Nephron progenitor cell (in vitro differentiated cells): ENCODE results near the gene KCNMB2.

Experiments
- DNase-seq: peaks from one replicate; pipeline ENCODE4 v3.0.0; 2021
- H3K27ac Mint-ChIP-seq: 2 replicates; pipeline ENCODE4 v1.8.0; 2021; ENCODE audit warnings: mild to moderate bottlenecking, moderate library complexity, mixed read lengths
- H3K27me3 Mint-ChIP-seq: 2 replicates; pipeline ENCODE4 v1.8.0; 2021; ENCODE audit warnings: mild to moderate bottlenecking, low read depth, mixed read lengths; ENCODE audit not compliant: poor library complexity
- H3K36me3 Mint-ChIP-seq: 2 replicates; pipeline ENCODE4 v1.8.0; 2021; ENCODE audit warnings: low read depth, mixed read lengths
- H3K4me1 Mint-ChIP-seq: 2 replicates; pipeline ENCODE4 v1.8.0; 2021; ENCODE audit warnings: mixed read lengths
- H3K4me3 Mint-ChIP-seq: 2 replicates; pipeline ENCODE4 v1.8.0; 2021; ENCODE audit warnings: mild to moderate bottlenecking, moderate library complexity, mixed read lengths
- H3K9me3 Mint-ChIP-seq: 2 replicates; pipeline ENCODE4 v1.8.0; 2021; ENCODE audit warnings: mild to moderate bottlenecking, moderate library complexity, mixed read lengths
- TF ChIP-seq, protein P1 (sequence below): fragments of 200-600 bp; sonication (generic); IDR thresholded peaks from 2 replicates; pipeline ENCODE4 v1.5.0; 2021; ENCODE audit warnings: antibody characterized with exemption

Gene KCNMB2

DNA sequence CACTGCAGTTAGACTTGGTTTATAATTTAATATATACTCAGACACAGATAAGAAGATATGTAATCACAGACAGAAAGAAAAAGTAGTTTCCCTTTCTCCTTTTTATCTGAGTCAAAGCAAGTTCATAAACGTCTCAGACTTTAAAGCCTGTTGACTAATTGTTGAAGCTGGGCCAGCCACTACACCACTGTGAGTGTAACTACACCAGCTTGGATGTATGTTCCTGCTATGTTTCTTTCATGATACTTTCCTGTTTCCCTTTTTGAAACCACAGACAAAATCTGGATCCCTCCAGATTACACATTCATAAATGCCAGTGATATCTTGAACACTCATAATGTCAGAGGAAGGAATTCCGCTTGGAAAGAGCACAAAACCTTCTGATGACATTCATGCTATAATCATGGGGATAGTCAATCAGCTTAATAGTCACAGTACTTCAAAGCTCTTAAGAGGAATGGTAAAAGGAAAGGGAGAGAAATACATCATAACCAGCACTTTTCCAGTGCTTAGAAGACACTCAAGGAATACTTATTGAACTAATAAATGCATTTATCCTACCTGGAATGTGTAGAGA is 32.0 kb downstream of the KCNMB2 start:
- TF ChIP-seq, protein P1, sequence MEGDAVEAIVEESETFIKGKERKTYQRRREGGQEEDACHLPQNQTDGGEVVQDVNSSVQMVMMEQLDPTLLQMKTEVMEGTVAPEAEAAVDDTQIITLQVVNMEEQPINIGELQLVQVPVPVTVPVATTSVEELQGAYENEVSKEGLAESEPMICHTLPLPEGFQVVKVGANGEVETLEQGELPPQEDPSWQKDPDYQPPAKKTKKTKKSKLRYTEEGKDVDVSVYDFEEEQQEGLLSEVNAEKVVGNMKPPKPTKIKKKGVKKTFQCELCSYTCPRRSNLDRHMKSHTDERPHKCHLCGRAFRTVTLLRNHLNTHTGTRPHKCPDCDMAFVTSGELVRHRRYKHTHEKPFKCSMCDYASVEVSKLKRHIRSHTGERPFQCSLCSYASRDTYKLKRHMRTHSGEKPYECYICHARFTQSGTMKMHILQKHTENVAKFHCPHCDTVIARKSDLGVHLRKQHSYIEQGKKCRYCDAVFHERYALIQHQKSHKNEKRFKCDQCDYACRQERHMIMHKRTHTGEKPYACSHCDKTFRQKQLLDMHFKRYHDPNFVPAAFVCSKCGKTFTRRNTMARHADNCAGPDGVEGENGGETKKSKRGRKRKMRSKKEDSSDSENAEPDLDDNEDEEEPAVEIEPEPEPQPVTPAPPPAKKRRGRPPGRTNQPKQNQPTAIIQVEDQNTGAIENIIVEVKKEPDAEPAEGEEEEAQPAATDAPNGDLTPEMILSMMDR = no peak
- Mint-ChIP-seq H3K36me3 (no peaks in the 10 kb centered on the region), H3K4me1 (no peaks in the 10 kb centered on the region), H3K9me3 (no peaks in the 10 kb centered on the region), H3K27me3 (no peaks in the 10 kb centered on the region), H3K4me3 (no peak overlapping the region), H3K27ac (no peak overlapping the region)
- no peak for DNase-seq

DNA sequence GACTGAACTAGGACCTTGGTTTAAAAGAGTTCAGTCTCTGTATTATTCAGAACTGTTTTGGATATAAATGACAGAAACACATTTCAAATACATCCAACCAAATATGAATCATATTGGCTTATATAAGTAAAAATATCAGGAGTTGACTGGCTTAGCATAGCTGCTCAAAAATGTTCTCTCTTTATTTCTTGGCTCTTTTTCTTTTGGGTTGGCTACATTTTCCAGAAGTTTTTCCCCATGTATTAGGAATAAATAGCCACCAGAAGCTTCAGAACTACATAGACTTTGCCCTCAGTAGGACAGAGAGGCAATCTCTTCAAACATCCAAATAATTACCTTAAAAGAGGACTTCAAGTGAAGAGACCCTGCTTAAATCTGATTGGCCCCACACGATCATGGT is 32.7 kb downstream of the KCNMB2 start:
- H3K9me3 Mint-ChIP-seq = no peaks in the 10 kb centered on the region
- no peaks in the 10 kb centered on the region for H3K36me3 Mint-ChIP-seq
- no peaks in the 10 kb centered on the region for H3K4me1 Mint-ChIP-seq
- H3K4me3 Mint-ChIP-seq = no peak overlapping the region
- no peak overlapping the region for H3K27ac Mint-ChIP-seq
- TF ChIP-seq, protein P1 = no peak
- DNase-seq = no peak
- no peaks in the 10 kb centered on the region for H3K27me3 Mint-ChIP-seq

DNA sequence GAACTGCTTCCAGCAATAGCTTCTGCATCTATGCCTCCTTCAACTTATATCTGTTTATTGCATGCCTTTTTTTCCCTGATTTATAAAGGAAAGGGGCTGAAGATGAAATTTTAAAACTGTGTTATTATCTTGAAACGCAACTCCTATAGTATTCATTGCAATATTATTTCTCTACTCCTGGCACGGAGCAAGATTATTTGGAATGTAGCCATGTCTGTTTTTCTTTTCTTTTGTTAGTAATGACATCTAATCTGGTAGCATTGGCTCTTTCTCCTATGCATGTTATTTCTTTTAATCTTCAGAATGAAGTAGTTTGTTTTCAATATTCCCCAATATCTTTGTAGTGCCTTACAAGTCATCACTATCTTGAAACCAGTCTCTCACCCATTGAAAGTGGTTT is 33.6 kb downstream of the KCNMB2 start:
- no peaks in the 10 kb centered on the region for H3K36me3 Mint-ChIP-seq

DNA sequence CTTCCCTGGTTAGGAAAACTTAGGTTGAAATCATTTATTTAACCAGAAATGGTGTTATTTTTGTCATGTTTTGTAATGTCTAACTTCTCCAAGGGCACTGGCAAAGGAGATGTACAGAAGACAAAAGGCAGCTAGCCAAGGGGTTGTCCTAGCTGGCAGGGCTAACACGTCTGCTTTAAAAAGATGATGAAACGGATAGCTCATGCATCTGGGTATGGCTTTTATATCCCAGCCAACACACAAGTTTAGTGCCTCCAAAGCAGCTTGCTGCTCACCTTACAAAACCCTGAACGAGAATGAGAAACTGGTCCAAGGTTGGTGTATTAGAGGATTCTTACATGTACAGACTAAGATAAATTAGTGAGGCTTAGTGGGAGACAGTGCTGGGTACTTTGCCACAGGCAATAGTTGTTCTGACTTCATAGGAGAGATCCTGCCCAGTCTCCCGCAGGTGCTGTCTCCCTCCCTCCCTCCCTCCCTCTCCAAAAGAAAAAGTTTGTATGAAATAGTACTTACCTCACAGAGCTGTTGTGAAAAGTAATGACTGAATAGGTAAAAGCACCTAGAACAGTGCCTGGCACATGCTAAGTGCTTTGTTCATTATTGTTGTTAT is 47.8 kb downstream of the KCNMB2 start:
- peaks cover 26% of the 10 kb centered on the region for H3K9me3 Mint-ChIP-seq
- no peak for DNase-seq
- H3K27me3 Mint-ChIP-seq = no peaks in the 10 kb centered on the region
- H3K4me1 Mint-ChIP-seq = peaks cover 5% of the 10 kb centered on the region
- H3K27ac Mint-ChIP-seq = no peak overlapping the region
- H3K4me3 Mint-ChIP-seq = no peak overlapping the region
- TF ChIP-seq, protein P1 = no peak
- no peaks in the 10 kb centered on the region for H3K36me3 Mint-ChIP-seq

More for the DNA sequence above, 33.6 kb downstream of the KCNMB2 start:
- Mint-ChIP-seq H3K4me3 (no peak overlapping the region), H3K27ac (peak overlapping the region; percentile 5), H3K27me3 (no peaks in the 10 kb centered on the region), H3K9me3 (no peaks in the 10 kb centered on the region), H3K4me1 (peaks cover 5% of the 10 kb centered on the region)
- DNase-seq = no peak
- TF ChIP-seq, protein P1 = no peak

DNA sequence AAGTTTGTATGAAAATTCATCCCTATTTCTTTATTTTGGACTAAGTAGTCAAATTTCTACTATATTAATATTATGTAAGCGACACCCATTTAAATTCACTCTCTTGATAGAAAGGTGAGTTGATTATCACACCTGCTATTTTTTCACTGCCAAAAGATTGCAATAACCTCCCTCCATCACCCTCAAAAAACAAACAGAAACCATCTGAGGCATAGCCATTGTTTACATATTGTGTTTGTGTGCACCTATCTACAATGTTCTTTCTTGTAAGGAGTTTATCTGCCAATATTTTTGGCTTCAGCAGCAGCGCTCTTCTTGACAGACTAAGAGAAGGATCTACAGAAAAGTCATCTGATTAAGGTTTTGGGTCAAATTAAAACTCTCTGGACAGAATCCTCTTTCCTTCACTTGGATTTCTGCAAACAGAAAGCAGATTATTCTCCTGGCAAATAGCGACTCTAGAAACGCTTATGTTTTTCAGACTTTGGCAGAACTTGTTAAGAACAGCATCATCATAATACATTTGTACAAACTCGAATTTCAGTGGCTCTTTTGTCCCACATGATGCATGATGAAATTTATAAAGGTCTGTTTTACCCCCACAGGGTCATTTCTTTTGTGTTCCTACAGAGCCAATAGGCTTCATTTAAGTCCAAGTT is 48.6 kb downstream of the KCNMB2 start:
- TF ChIP-seq, protein P1 = no peak
- H3K36me3 Mint-ChIP-seq = no peaks in the 10 kb centered on the region
- DNase-seq = no peak
- no peaks in the 10 kb centered on the region for H3K27me3 Mint-ChIP-seq
- peaks cover 5% of the 10 kb centered on the region for H3K4me1 Mint-ChIP-seq
- H3K9me3 Mint-ChIP-seq = peaks cover 19% of the 10 kb centered on the region
- no peak overlapping the region for H3K4me3 Mint-ChIP-seq
- H3K27ac Mint-ChIP-seq = no peak overlapping the region
